Fibroblast of villous mesenchyme (primary cell): ENCODE results near the gene SSTR5. TPM values are rescaled to one million over a fixed set of nuclear protein-coding genes. Genes with fewer than 3 reads are reported as not detected.

Experiments used
- DNase-seq: peaks from one replicate; pipeline ENCODE4 v3.0.0-alpha.2; 2010; ENCODE audit warnings: low read depth
- H3K4me3 ChIP-seq: 2 replicates; pipeline ENCODE4 v1.5.1; 2011; ENCODE audit warnings: low read depth, mild to moderate bottlenecking, low read length
- total RNA-seq: library from RNA; depleted of rRNA; stranded (reverse); fragments of >200 nt; gene quantifications from 2 replicates; pipeline ENCODE4 v1.2.3, GENCODE V29; 2012
- TF ChIP-seq, protein P1 (sequence below): IDR thresholded peaks from 2 replicates; pipeline ENCODE4 v1.5.1; 2012; ENCODE audit warnings: low read depth, mild to moderate bottlenecking, low read length; ENCODE audit not compliant: insufficient read depth

SSTR5 gene
- total RNA-seq, 1 donor = not detected

DNA sequence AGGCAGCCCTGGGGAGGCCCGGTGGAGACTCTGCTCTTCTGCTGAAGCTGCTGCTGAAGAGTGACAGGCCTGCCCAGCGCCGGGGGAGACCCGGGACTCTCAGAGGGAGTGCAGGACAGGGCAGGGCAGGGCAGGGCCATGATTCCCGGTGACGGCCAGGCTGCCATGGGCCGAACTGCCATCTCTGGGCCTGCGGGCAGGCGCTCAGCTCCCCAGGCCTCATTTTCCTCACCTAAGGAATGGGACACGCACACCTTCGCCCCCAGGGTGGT, 22.6 kb upstream of the SSTR5 start:
- TF ChIP-seq, protein P1, sequence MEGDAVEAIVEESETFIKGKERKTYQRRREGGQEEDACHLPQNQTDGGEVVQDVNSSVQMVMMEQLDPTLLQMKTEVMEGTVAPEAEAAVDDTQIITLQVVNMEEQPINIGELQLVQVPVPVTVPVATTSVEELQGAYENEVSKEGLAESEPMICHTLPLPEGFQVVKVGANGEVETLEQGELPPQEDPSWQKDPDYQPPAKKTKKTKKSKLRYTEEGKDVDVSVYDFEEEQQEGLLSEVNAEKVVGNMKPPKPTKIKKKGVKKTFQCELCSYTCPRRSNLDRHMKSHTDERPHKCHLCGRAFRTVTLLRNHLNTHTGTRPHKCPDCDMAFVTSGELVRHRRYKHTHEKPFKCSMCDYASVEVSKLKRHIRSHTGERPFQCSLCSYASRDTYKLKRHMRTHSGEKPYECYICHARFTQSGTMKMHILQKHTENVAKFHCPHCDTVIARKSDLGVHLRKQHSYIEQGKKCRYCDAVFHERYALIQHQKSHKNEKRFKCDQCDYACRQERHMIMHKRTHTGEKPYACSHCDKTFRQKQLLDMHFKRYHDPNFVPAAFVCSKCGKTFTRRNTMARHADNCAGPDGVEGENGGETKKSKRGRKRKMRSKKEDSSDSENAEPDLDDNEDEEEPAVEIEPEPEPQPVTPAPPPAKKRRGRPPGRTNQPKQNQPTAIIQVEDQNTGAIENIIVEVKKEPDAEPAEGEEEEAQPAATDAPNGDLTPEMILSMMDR = no peak
- H3K4me3 ChIP-seq = no peak overlapping the region
- DNase-seq = no peak

DNA sequence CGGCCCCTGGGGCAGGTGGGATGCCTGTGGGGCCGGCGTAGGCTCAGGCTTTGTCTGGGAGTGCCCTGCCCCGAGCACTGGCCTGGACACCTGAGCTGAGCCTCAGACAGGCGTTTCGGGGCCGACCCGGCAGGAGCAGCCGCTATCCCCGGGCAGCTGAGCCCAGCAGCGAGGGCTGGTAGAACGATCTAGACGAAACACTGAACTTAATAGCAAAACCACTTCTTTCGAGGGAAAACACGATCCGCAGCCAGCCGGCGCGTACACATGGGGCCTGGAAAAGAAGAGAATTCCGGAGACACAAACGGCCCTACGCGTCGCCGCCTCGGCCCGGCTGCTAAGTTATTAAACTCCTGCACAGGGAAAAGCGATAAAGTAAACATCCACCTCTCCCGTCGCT, 22.0 kb upstream of the SSTR5 start:
- no peak overlapping the region for H3K4me3 ChIP-seq
- TF ChIP-seq, protein P1 = no peak
- no peak for DNase-seq

DNA sequence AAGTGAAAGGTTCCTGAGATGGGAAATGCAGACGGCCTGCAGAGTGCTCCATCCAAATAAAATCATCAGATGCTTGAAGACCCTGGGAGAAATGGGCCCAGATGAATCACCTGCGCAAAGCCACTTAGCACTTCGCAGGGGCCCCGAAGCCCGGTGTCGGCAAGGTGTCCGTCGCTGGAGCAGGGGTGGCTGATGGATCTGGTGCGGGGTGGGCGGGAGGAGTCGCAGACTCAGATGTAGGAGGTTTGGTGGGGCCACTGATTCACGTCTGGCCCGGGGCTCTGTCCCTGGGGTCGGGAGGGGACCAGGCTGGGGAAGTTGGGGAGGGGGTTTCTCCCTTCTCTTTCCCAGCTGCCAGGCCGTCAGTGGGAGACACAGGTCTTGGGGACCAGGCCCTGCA, 21.6 kb upstream of the SSTR5 start:
- TF ChIP-seq, protein P1 = no peak
- DNase-seq = no peak
- H3K4me3 ChIP-seq = no peak overlapping the region

DNA sequence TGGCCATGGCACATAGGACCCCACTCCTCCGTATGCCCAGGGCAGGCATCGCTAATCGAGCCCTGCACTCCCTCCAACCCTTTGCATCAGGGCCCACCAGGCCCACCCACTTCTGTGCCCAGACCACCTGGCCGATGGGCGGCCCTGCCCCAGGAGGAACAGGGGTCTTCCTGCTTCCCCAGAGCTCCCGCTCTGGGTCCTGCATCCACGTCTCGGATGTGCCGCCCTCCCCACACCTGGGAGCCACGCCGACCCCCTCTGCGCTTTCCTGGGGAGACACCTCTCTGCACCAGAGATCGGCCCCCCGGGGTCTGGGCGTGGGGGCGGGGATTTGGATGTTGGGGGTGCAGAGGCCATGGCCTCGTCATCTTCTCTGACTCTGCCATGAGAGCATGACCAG, 21.1 kb upstream of the SSTR5 start:
- no peak for DNase-seq
- no peak overlapping the region for H3K4me3 ChIP-seq
- TF ChIP-seq, protein P1 = no peak

DNA sequence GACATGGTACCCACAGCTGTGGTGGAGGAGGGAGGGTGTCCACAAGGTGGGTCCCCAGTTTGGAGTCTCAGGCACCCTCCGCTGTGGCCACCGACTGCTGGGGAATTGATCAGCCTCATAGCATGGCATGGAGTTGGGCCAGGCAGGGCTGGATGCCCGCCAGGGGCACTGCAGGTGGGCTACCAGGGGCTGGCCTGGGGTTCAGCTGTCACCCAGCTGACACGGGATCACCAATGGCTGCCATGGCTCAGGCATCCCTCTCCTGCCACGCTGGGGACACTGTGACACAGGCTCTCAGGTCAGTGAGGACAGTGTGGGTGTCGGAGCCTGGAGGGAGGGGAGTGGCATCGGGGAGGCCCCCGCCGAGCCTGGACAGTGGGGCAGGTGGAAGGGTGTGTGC, 19.8 kb upstream of the SSTR5 start:
- no peak for DNase-seq

DNA sequence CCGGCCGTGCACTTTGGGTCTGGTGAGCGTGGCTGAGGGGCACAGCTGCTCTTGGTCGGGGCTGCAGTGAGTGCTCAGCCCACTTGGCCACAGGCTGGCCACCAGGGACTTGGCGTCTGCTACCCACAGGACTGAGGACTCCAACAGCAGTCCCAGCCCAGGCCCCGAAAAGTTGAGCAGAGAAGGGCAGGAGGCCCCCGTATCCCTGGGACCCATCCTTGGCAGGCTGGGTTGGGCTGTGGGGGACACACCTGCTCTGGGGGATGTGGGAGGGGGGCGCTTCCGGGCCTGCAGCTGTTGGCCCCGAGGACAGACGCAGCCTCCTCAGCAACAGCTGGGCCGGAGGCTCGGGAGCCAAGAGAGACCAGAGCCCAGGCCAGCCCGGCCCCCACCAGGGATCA, 19.4 kb upstream of the SSTR5 start:
- H3K4me3 ChIP-seq = no peak overlapping the region
- TF ChIP-seq, protein P1 = no peak
- DNase-seq = no peak

More for the DNA sequence above, 19.8 kb upstream of the SSTR5 start:
- no peak overlapping the region for H3K4me3 ChIP-seq
- TF ChIP-seq, protein P1 = no peak

DNA sequence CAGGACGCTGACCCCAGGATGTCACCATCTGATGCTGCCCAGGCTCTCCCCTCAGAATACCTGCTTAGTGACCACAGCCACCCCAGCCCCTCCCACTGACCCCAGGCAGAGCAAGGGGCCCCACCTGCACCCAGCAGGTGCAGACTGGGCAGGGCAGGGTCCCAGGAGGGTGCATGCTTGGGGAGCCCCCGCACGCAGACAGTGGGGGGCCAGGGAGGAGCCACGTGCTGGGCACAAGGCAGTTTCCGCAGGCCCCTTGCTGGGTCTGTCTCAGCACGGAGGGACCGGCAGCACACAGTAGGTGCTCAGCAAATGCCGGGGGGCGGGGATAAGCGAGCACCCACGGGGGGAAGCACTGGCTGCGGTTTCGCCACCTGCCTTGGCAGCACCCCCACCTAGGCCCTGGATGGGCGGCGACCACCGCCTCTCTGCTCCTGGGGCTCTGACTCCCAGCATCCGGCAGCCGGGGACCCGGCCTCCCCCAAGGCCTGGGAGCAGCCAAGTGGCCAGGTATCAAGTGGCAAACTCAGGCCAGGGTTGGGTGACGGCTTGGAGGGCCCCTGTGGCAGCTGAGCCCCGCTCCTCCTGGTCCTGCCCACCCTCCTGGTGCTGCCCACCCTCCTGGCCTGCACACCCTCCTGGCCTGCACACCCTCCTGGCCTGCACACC, 18.7 kb upstream of the SSTR5 start:
- TF ChIP-seq, protein P1 = no peak
- DNase-seq = no peak
- no peak overlapping the region for H3K4me3 ChIP-seq
